HG02610 (cell line): ENCODE measurements around the gene CLTRN.

Source experiments
- ATAC-seq: cut with Tn5 transposase; IDR thresholded peaks from one replicate; pipeline ENCODE4 v1.9.1; 2021; ENCODE audit warnings: mild to moderate bottlenecking, moderate library complexity; ENCODE audit not compliant: unreplicated experiment

Gene CLTRN

GRCh38 chrX:15579778-15580747 lies 84.5 kb downstream of the CLTRN start:
- ATAC-seq = no peak
